OCI-LY7 (cell line): Measurements from ENCODE around the gene ZNF439. TPM values are rescaled to one million over a fixed set of nuclear protein-coding genes. Genes with fewer than 3 reads are reported as not detected.

Experiments
- BruUV-seq: library from RNA; stranded (reverse); fragments of 400-500 nt; replicated peaks from 2 replicates; lab custom pipeline; 2021; lab: Mats Ljungman, UMichigan
- CTCF ChIA-PET: fragments of 300-600 bp; sonication (Branson Sonifier 250); formaldehyde crosslinking; loops from one replicate; lab custom pipeline; 2022; ENCODE audit warnings: antibody characterized with exemption; ENCODE audit not compliant: unreplicated experiment; lab: Charles Lee
- POLR2A ChIA-PET: fragments of 300-600 bp; sonication (Branson Sonifier 250); formaldehyde crosslinking; loops from one replicate; lab custom pipeline; 2022; ENCODE audit warnings: antibody characterized with exemption; lab: Charles Lee
- DNase-seq: peaks from one replicate; pipeline ENCODE4 v3.0.0-alpha.2; 2015; ENCODE audit warnings: low spot score
- H2AFZ ChIP-seq: fragments of 200-600 bp; sonication (generic), shearing (Covaris generic); 2 replicates; pipeline ENCODE4 v1.6.1; 2014; ENCODE audit warnings: mild to moderate bottlenecking, antibody characterized with exemption, low read length, moderate library complexity
- H3K27ac ChIP-seq: fragments of 200-600 bp; sonication (generic); 2 replicates; pipeline ENCODE4 v1.5.1; 2014; ENCODE audit warnings: mixed run types, low read depth, mild to moderate bottlenecking, moderate library complexity, low read length, inconsistent platforms; ENCODE audit not compliant: poor library complexity, severe bottlenecking
- H3K36me3 ChIP-seq: fragments of 200-600 bp; sonication (generic); 2 replicates; pipeline ENCODE4 v1.6.1; 2014; ENCODE audit warnings: mild to moderate bottlenecking, antibody characterized with exemption, low read length, moderate library complexity, mixed read lengths; ENCODE audit not compliant: insufficient read depth
- H3K4me1 ChIP-seq: fragments of 200-600 bp; sonication (generic); 2 replicates; pipeline ENCODE4 v1.5.1; 2014; ENCODE audit warnings: mild to moderate bottlenecking, low read length; ENCODE audit not compliant: insufficient read depth, poor library complexity, severe bottlenecking
- H3K4me2 ChIP-seq: fragments of 200-600 bp; sonication (generic); 2 replicates; pipeline ENCODE4 v1.6.1; 2014; ENCODE audit warnings: mild to moderate bottlenecking, low read length
- H3K4me3 ChIP-seq: fragments of 200-600 bp; sonication (generic); 2 replicates; pipeline ENCODE4 v1.5.1; 2014; ENCODE audit warnings: mild to moderate bottlenecking, low read depth, low read length; ENCODE audit not compliant: poor library complexity, severe bottlenecking
- H3K79me2 ChIP-seq: fragments of 200-600 bp; sonication (generic); 2 replicates; pipeline ENCODE4 v1.6.1; 2016; ENCODE audit warnings: low read depth, mild to moderate bottlenecking, low read length, moderate library complexity, mixed read lengths; ENCODE audit not compliant: insufficient read depth
- H3K9me2 ChIP-seq: fragments of 200-600 bp; sonication (generic); 2 replicates; pipeline ENCODE4 v1.6.1; 2016; ENCODE audit warnings: mild to moderate bottlenecking, low read length, mixed read lengths; ENCODE audit not compliant: insufficient read depth
- H3K9me3 ChIP-seq: fragments of 200-600 bp; sonication (generic); 2 replicates; pipeline ENCODE4 v1.6.1; 2014; ENCODE audit warnings: mild to moderate bottlenecking, mixed run types, low read length, mixed read lengths
- H4K20me1 ChIP-seq: fragments of 200-600 bp; sonication (generic); 2 replicates; pipeline ENCODE4 v1.6.1; 2014; ENCODE audit warnings: mild to moderate bottlenecking, antibody characterized with exemption, low read length, moderate library complexity, mixed read lengths; ENCODE audit not compliant: insufficient read depth
- CTCF ChIP-seq: fragments of 200-600 bp; sonication (generic); conservative IDR thresholded peaks from 2 replicates; pipeline ENCODE4 v1.5.1; 2014; ENCODE audit warnings: mild to moderate bottlenecking, antibody characterized with exemption, low read length, moderate library complexity, mixed read lengths
- EZH2phosphoT487 ChIP-seq: fragments of 200-600 bp; sonication (generic); IDR thresholded peaks from 2 replicates; pipeline ENCODE4 v1.6.1; 2018; ENCODE audit warnings: low read depth, borderline replicate concordance, mild to moderate bottlenecking, mixed run types, antibody characterized with exemption, low read length, moderate library complexity, mixed read lengths
- intact Hi-C: fragments of 100-400 bp; cut with micrococcal nuclease; formaldehyde crosslinking; loops from one replicate; pipeline ENCODE4 v1.10.0; 2022; ENCODE audit not compliant: unreplicated experiment
- total RNA-seq, 2 experiments: library from RNA; depleted of rRNA in 1 of 2; stranded (reverse); fragments of >200 nt in 1 of 2; shearing (Covaris generic) in 1 of 2; gene quantifications; 2 replicates each; pipeline ENCODE4 v1.2.3, GENCODE V29; 2014 to 2022

ZNF439 gene
- total RNA-seq, 2 experiments from 2014 or later = 33.8 to 40.2 TPM

- Histone ChIP-seq H3K36me3 (peaks cover 4% of the 10 kb centered on the region; the same call in 1 of the 2 replicates), H3K4me1 (no peaks in the 10 kb centered on the region), H3K4me2 (no peak overlapping the region), H3K9me2 (no peaks in the 10 kb centered on the region), H4K20me1 (no peaks in the 10 kb centered on the region), H3K79me2 (no peaks in the 10 kb centered on the region), H3K9me3 (peaks cover 13% of the 10 kb centered on the region; the same call in 1 of the 2 replicates), H2AFZ (no peak overlapping the region), H3K4me3 (no peak overlapping the region), H3K27ac (no peak overlapping the region)
- ChIA-PET POLR2A (no interaction called here), CTCF (no interaction called here)
- DNase-seq = no peak
- intact Hi-C loops = no loop called here
- TF ChIP-seq CTCF = no peak
- no peak for TF ChIP-seq EZH2phosphoT487
- no TSS peak for BruUV-seq
Measured at GRCh38 chr19:11807099-11807380, 41.5 kb upstream of the ZNF439 start.

- Histone ChIP-seq H3K9me2 (no peaks in the 10 kb centered on the region), H3K27ac (no peak overlapping the region), H3K4me2 (peak overlapping the region; percentile 76), H4K20me1 (no peaks in the 10 kb centered on the region), H3K4me1 (peaks cover 11% of the 10 kb centered on the region), H3K36me3 (no peaks in the 10 kb centered on the region), H2AFZ (peak overlapping the region; percentile 93), H3K79me2 (no peaks in the 10 kb centered on the region), H3K4me3 (peak overlapping the region; percentile 77), H3K9me3 (no peaks in the 10 kb centered on the region)
- TF ChIP-seq CTCF (no peak), EZH2phosphoT487 (no peak)
- intact Hi-C loops = loop anchor here (1.0 kb wide), 1 partner anchor 15 kb away; the partner anchor contains the start of gene ZNF491
- no peak for DNase-seq
- no TSS peak for BruUV-seq
- POLR2A ChIA-PET = interaction anchor here (0.6 to 1.0 kb wide), 2 partner anchors 10 to 29 kb away, joined by 3 to 5 read pairs; no protein-coding TSS in a partner anchor
- CTCF ChIA-PET = interaction anchor here (0.5 to 1.0 kb wide), 2 partner anchors 16 to 28 kb away, joined by 3 read pairs; no protein-coding TSS in a partner anchor
Measured at GRCh38 chr19:11813703-11814028, 34.9 kb upstream of the ZNF439 start.

- peak; percentile 92 for DNase-seq
- peak within 1 kb of the TSS; percentile 93 for H2AFZ ChIP-seq
- POLR2A ChIA-PET = interaction anchor here (1.0 kb wide), 1 partner anchor 28 kb away, joined by 3 read pairs; no protein-coding TSS in a partner anchor
- CTCF ChIA-PET = interaction anchor here (0.5 to 1.0 kb wide), 3 partner anchors 17 to 252 kb away, joined by 3 to 5 read pairs (median 3); no protein-coding TSS in a partner anchor
- intact Hi-C loops = loop anchor here (1.0 kb wide), 1 partner anchor 16 kb away; the partner anchor contains the start of gene ZNF491
- TSS peak; percentile 56 for BruUV-seq
- peak within 1 kb of the TSS; percentile 76 for H3K4me2 ChIP-seq
- peak within 1 kb of the TSS; percentile 77 for H3K4me3 ChIP-seq
- TF ChIP-seq EZH2phosphoT487 = no peak
- no peak for TF ChIP-seq CTCF
- peaks cover 11% of the 10 kb centered on the region for H3K4me1 ChIP-seq
- H3K9me3 ChIP-seq = no peaks in the 10 kb centered on the region
- no peak within 1 kb of the TSS for H3K27ac ChIP-seq
- no peaks in the 10 kb centered on the region for H3K36me3 ChIP-seq
- no peaks in the 10 kb centered on the region for H4K20me1 ChIP-seq
- H3K9me2 ChIP-seq = no peaks in the 10 kb centered on the region
- H3K79me2 ChIP-seq = no peaks in the 10 kb centered on the region
Measured at GRCh38 chr19:11814029-11814699, 34.4 kb upstream of the ZNF439 start, which contains the start of gene ZNF440. ZNF440 (plus strand) TSS chr19:11814273; CDS start chr19:11814448, 175 bp downstream.
